Stimulated activated CD8-positive, alpha-beta memory T cell treated with anti-CD3 and anti-CD28 coated beads, Interleukin-4, amount 100 ng/mL, for 1 hour (primary cell): ENCODE data around the gene MEPCE.
A peak's percentile ranks its signal among the peaks of the same experiment; 100 is the strongest.
"Not testable (repeated sequence)": the region's sequence is repeated elsewhere in the genome, so short reads cannot be mapped to it uniquely, and the experiment has no call there.

Experiments
- DNase-seq, 2 donors: peaks; one replicate each; pipeline ENCODE4 v3.0.0-alpha.2; 2020; ENCODE audit warnings: low read depth in 2 of 2, low spot score in 1 of 2

The MEPCE gene

GRCh38 chr7:100429637-100430492 is at the start of gene MEPCE:
Gene MEPCE (plus strand): TSS chr7:100429831. CDS start chr7:100430019, 188 bp downstream.
- peak; percentile 97 to 99 for DNase-seq

DNA sequence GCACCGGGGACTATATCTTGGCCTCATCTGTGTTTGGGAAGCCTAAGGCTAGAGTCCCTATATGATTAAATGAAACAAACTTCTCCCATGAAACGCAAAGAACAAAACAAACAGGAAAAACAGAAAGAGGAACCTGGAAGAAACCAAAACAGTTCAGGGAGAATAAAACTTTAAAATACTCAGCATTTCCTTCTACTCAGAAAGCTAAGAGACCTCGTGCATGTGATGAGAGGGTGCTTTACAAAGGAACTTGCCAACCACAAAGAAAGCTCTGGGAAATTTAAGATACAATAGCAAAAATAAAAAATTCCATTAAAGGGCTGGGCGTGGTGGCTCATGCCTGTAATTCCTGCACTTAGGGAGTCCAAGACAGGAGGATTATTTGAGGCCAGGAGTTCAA is 49.4 kb upstream of the MEPCE start:
- DNase-seq, result no peak

DNA sequence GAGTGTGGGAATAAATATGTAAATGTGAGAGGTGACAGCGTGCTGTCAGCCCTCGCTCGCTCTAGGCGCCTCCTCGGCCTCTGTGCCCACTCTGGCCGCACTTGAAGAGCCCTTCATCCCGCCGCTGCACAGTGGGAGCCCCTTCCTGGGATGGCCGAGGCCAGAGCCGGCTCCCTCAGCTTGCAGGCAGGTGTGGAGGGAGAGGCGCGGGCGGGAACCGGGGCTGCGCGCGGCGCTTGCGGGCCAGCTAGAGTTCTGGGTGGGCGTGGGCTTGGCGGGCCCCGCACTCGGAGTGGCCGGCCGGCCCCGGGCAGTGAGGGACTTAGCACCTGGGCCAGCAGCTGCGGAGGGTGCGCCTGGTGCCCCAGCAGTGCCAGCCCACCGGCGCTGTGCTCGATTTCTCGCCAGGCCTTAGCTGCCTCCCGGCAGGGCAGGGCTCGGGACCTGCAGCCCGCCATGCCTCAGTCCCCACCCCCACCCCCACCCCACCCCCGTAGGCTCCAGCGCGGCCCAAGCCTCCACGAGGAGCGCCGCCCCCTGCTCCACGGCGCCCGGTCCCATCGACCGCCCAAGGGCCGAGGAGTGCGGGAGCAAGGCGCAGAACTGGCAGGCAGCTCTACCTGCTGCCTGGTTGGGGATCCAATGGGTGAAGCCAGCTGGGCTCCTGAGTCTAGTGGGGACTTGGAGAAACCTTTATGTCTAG is 47.9 kb upstream of the MEPCE start:
- DNase-seq, result not testable (repeated sequence)

DNA sequence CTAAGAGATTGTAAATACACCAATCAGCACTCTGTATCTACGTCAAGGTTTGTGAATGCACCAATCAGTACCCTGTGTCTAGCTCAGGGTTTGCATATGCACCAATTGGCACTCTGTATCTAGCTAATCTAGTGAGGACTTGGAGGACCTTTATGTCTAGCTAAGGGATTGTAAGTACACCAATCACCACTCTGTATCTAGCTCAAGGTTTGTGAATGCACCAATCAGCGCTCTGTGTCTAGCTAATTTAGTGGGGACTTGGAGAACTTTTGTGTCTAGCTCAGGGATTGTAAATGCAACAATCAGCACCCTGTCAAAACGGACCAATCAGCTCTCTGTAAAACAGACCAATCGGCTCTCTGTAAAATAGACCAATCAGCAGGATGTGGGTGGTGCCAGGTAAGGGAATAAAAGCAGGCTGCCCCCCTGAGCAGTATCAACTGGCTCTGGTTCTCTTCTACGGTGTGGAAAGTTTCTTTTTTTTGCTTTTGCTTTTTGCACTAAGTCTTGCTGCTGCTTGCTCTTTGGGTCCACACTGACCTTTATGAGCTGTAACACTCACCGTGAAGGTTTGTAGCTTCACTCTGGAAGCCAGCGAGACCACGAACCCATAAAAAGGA is 47.3 kb upstream of the MEPCE start:
- DNase-seq, result not testable (repeated sequence)

GRCh38 chr7:100384628-100385294 is 44.9 kb upstream of the MEPCE start:
- no peak for DNase-seq

DNA sequence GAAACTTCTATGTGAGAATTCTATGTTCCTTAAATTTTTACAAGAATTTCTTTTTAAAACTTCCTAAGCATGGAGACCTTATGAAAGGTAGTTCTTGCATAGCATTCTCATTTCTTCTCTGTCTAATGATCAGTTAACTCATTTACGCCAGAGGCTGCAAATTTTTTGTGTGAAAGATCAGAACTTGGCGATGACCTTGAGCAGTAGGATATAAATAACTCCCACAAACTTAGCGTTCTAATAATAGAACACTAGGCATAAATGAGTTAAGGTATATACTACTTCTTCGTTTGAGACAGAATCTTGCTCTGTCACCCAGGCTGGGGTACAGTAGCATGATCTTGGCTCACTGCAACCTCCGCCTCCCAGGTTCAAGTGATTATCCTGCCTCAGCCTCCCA is 42.7 kb upstream of the MEPCE start:
- DNase-seq, result no peak

DNA sequence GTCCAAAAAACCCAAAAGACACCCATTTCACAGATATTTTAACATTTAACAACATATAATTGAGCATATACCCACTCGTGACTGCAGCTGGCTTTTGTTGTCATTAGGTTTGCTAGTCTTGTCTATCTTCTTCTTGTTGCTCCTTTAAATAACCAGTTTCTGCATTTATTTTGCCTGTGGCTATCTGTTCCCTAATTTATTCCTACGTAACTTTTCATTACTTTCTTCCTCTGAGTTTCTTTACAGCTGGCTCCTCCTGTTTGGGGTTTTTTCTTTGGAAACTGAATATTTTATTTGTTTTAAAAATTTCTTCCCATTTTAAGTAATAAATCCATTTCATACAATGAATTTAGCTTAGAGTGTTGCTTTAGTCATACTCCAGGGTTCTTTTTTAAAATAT is 41.9 kb upstream of the MEPCE start:
- DNase-seq, result no peak

- DNase-seq, result no peak
Observed at GRCh38 chr7:100389437-100390088, 40.1 kb upstream of the MEPCE start.

DNA sequence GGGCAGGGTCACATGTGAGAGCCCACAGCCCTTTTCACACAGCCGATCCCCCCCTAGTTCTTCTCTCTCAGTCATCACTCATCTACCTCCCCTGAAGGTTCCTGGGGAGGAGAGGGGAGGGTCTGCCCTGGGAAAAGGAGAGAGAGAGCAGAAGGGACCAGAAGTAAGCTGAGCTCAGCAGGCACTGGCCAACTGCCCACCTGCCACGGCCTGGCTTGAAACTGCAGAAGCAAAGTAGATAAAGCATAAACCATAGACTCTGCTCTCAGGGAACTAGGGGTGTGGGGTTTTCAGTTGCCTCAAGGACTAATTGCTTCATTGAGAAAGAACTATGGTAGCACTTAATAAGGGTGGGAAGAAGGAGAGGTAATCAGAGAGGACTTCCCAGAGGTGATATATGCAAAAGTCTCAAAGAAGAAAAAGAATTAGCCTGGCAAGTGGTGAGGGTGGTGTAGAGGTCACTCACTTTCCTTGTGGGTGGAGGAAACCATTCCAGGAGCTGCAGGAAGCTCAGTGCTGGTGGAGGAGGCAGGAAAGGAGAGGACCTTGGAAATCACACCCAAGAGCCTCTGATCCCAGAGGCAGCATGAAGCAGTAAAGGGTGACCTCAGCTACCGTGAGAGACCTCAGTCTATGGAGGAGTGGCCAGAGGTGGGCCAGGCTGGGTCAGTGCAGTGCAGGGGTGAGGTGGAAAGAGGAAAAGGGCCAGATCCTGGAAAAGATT is 39.2 kb upstream of the MEPCE start:
- no peak for DNase-seq

- DNase-seq, result no peak
Observed at GRCh38 chr7:100393233-100393905, 36.3 kb upstream of the MEPCE start.

GRCh38 chr7:100394077-100394476 is 35.6 kb upstream of the MEPCE start:
- DNase-seq, result no peak

DNA sequence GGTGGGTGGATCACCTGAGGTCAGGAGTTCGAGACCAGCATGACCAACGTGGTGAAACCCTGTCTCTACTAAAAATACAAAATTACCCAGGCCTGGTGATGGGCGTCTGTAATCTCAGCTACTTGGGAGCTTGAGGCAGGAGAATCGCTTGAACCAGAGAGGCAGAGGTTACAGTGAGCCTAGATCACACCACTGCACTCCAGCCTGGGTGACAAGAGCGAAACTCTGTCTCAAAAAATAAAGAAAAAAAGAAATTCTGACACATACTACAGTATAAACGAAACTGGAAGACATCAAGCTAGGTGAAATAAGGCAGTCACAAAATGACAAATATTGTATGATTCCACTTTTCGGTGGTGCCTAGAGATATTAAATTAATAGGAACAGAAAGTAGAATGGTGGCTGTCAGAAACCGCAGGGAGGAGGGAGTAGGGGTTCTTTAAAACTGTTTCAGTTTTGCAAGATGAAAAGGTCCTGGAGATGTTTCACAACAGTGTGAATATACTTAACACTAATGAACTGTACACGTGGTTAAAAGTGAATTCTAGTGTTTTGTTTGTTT is 33.1 kb upstream of the MEPCE start:
- no peak for DNase-seq

DNA sequence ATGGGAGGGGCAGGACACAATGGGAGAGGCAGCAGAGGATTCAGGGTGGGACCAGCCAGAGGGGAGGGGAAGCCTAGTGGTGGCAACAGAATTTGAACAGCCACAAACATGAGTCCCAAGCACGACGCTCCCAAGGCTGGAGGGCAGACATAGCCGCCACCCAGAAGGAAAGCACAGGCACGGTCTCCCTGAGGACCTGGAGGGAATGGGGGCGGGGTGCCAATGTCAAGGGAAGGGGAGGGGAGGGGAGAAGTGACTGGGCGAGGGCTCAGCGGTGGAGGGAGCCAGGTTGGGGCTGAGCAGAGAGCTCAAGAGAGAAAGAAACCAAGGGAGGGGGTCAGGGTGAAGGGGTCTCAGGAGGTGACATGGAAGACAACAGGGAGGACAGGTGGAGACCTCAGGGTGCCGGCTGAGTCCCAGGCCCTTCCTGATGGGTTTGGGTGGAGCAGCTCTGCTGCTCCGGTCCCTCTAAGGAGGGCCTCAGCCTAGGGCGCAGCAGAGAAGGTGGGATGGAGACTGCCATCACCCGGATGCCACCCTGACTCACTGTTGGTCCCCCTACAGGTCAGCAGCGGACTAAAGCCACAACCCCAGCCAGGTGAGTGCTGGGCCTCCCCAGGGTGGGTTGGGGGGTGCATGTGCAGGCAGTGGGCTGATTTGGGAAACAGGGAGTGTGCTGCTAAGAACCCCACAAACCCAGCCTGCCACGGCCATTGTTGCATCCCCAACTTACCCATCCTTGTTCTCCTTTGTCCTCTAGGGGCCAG is 32.1 kb upstream of the MEPCE start:
- DNase-seq, result no peak

DNA sequence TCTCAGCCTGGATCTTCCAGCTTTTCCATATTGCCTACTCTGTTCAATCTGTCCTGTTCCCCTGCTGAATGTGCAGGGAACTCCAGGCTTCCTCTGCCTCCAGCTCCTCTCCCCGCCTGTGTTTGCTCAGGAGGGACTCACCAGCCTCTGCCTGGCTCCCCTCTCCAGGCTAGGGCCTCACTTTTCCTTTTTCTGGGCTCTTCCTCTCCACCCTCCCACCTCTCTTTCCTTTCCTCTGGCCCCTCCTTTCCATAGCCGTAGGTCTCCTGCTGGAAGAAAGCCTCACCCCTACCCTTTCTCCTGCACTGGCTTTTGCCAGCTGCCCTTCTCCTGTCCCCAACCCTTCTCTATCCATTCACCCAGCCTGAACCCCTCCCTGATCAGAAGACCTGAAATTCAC is 31.4 kb upstream of the MEPCE start:
- DNase-seq, result no peak

DNA sequence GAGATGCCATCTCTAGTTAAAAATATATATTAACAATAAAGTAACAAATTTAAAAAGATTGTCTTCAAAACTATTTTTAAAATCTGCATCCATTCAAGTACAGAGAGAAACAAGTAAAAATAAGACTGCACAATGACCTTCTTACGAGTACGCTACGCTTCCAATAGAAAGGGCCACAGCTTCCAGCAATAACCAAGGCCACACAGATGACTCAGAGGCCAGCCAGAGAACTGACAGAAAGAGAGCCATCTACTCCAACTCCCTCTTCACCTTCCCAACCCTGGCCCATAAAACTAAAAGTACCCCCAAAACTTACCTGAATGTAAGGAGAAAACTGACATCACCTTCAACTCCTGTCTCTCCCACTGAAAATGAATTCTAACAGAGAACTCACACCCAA is 29.6 kb upstream of the MEPCE start:
- no peak for DNase-seq

- DNase-seq, result no peak
Observed at GRCh38 chr7:100400656-100401055, 29.0 kb upstream of the MEPCE start.

- no peak for DNase-seq
Observed at GRCh38 chr7:100401811-100402210, 27.8 kb upstream of the MEPCE start.

GRCh38 chr7:100402241-100402640 is 27.4 kb upstream of the MEPCE start:
- no peak for DNase-seq

GRCh38 chr7:100406767-100407166 is 22.9 kb upstream of the MEPCE start:
- DNase-seq, result no peak
